ENCODE results near the gene DHX57.

Gene DHX57

DNA sequence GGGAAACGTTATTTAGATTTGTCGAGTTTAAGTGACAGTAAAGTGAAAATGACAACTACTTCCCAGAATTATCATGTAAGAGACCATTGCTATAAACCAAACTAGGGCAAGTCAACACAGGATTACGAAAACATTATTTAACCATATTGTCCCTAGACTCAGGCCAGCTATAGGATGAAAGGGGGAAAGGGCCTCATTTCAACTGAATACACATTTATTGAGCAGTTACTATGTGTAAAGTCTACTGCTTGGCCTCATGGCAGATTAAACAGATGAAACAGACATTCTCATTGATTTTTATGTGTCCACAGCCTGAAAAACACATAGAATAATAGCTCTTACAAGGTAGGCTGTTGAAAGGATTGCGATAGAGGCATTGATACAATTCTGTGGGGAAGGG, 46.7 kb upstream of the DHX57 start:
- TF ChIP-seq, protein P1, sequence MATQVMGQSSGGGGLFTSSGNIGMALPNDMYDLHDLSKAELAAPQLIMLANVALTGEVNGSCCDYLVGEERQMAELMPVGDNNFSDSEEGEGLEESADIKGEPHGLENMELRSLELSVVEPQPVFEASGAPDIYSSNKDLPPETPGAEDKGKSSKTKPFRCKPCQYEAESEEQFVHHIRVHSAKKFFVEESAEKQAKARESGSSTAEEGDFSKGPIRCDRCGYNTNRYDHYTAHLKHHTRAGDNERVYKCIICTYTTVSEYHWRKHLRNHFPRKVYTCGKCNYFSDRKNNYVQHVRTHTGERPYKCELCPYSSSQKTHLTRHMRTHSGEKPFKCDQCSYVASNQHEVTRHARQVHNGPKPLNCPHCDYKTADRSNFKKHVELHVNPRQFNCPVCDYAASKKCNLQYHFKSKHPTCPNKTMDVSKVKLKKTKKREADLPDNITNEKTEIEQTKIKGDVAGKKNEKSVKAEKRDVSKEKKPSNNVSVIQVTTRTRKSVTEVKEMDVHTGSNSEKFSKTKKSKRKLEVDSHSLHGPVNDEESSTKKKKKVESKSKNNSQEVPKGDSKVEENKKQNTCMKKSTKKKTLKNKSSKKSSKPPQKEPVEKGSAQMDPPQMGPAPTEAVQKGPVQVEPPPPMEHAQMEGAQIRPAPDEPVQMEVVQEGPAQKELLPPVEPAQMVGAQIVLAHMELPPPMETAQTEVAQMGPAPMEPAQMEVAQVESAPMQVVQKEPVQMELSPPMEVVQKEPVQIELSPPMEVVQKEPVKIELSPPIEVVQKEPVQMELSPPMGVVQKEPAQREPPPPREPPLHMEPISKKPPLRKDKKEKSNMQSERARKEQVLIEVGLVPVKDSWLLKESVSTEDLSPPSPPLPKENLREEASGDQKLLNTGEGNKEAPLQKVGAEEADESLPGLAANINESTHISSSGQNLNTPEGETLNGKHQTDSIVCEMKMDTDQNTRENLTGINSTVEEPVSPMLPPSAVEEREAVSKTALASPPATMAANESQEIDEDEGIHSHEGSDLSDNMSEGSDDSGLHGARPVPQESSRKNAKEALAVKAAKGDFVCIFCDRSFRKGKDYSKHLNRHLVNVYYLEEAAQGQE (IDR thresholded peaks at IDR 0.05; ENCODE audit: insufficient replicate concordance, low read depth): no peak
- no peak for TF ChIP-seq SPI1 (IDR thresholded peaks at IDR 0.05; ENCODE audit: borderline replicate concordance, low read depth)
- no peak for DNase-seq (ENCODE audit: low read depth in 1 of 2, low spot score in 1 of 2)

DNA sequence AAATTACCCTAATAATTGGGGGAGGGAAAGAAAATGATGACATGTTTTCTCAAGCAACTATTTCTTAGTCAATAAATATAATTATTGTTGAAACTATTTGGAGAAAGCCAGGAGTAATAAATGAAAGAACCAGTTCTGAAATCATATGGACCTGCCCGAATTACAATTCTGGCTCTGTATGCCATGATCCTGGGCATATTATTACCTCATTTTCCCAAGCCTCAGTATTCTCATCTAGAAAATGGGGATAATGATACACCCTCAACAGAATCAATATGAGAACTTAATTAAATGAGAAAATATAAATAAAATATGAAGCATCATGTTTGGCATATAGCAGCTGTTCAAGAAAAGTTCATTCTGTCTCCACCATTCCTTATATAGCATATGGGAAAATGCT, 36.9 kb upstream of the DHX57 start:
- no peaks in the 10 kb centered on the region for H3K27me3 ChIP-seq (ENCODE audit: insufficient read depth, poor library complexity, severe bottlenecking)
- H3K27ac ChIP-seq (replicated peaks): no peak overlapping the region
- TF ChIP-seq POLR2AphosphoS5 (IDR thresholded peaks at IDR 0.05; ENCODE audit: low read depth) (no peak), GABPA (IDR thresholded peaks at IDR 0.05; ENCODE audit: low read depth) (no peak)
- TF ChIP-seq, protein P2, sequence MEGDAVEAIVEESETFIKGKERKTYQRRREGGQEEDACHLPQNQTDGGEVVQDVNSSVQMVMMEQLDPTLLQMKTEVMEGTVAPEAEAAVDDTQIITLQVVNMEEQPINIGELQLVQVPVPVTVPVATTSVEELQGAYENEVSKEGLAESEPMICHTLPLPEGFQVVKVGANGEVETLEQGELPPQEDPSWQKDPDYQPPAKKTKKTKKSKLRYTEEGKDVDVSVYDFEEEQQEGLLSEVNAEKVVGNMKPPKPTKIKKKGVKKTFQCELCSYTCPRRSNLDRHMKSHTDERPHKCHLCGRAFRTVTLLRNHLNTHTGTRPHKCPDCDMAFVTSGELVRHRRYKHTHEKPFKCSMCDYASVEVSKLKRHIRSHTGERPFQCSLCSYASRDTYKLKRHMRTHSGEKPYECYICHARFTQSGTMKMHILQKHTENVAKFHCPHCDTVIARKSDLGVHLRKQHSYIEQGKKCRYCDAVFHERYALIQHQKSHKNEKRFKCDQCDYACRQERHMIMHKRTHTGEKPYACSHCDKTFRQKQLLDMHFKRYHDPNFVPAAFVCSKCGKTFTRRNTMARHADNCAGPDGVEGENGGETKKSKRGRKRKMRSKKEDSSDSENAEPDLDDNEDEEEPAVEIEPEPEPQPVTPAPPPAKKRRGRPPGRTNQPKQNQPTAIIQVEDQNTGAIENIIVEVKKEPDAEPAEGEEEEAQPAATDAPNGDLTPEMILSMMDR (IDR thresholded peaks at IDR 0.05; ENCODE audit: insufficient read depth, low read length): no peak
- no peak for DNase-seq (ENCODE audit: low read depth in 1 of 2, low spot score in 1 of 2)
- H3K4me3 ChIP-seq (replicated peaks; ENCODE audit: insufficient read depth, low read length): no peak overlapping the region

More for the DNA sequence above, 46.7 kb upstream of the DHX57 start:
- no peak overlapping the region for H3K27ac ChIP-seq (replicated peaks)
- no peak overlapping the region for H3K4me3 ChIP-seq (replicated peaks; ENCODE audit: insufficient read depth, low read length)
- no peaks in the 10 kb centered on the region for H3K27me3 ChIP-seq (ENCODE audit: insufficient read depth, poor library complexity, severe bottlenecking)

DNA sequence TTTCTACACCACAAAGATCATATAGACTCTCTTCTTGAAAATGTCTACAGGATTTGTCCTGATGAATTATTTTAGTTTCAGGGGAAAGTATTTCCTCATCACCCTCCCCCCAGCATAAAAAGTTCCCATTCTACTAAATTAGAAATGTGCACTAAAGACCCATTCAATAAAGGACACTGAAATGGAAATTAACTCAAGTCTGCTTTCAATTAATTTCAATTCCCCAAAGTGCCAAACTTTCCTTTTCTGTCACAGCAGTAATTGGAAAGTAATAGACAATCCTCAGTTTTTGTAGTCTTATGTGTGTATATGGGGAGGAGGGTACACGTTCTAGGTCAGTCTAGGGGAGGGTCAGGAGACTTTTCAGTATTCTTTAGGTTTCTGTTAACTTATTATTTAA, 35.5 kb upstream of the DHX57 start:
- TF ChIP-seq SPI1 (IDR thresholded peaks at IDR 0.05; ENCODE audit: borderline replicate concordance, low read depth) (no peak), POLR2AphosphoS5 (IDR thresholded peaks at IDR 0.05; ENCODE audit: low read depth) (no peak), GABPA (IDR thresholded peaks at IDR 0.05; ENCODE audit: low read depth) (no peak)
- TF ChIP-seq, protein P1 (IDR thresholded peaks at IDR 0.05; ENCODE audit: insufficient replicate concordance, low read depth): no peak
- TF ChIP-seq, protein P2 (IDR thresholded peaks at IDR 0.05; ENCODE audit: insufficient read depth, low read length): no peak
- Histone ChIP-seq H3K4me3 (replicated peaks; ENCODE audit: insufficient read depth, low read length) (no peak overlapping the region), H3K27ac (replicated peaks) (no peak overlapping the region), H3K27me3 (ENCODE audit: insufficient read depth, poor library complexity, severe bottlenecking) (no peaks in the 10 kb centered on the region)
- no peak for DNase-seq (ENCODE audit: low read depth in 1 of 2, low spot score in 1 of 2)

DNA sequence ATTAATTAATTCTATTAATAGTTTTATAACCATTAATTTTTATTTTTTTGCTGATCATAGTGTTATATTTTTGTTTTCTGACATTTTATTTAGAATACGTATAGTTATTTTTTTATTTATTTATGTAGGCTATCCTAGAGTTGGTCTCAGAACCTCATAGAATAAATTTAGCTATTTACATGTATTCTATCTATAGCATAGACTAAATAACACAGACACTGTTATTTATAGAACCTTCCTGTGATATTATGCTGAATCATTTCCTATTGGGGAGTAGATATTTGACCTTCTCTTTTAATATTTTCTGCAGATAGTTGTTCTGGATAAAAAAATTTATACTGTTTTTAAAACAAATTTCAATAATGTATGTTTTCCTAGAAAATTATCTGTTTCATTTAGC, 34.1 kb upstream of the DHX57 start:
- TF ChIP-seq POLR2AphosphoS5 (IDR thresholded peaks at IDR 0.05; ENCODE audit: low read depth): no peak
- TF ChIP-seq, protein P1 (IDR thresholded peaks at IDR 0.05; ENCODE audit: insufficient replicate concordance, low read depth): no peak
- TF ChIP-seq, protein P2 (IDR thresholded peaks at IDR 0.05; ENCODE audit: insufficient read depth, low read length): no peak
- TF ChIP-seq GABPA (IDR thresholded peaks at IDR 0.05; ENCODE audit: low read depth): no peak
- no peak for TF ChIP-seq SPI1 (IDR thresholded peaks at IDR 0.05; ENCODE audit: borderline replicate concordance, low read depth)
- Histone ChIP-seq H3K27ac (replicated peaks) (no peak overlapping the region), H3K27me3 (ENCODE audit: insufficient read depth, poor library complexity, severe bottlenecking) (no peaks in the 10 kb centered on the region), H3K4me3 (replicated peaks; ENCODE audit: insufficient read depth, low read length) (no peak overlapping the region)
- no peak for DNase-seq (ENCODE audit: low read depth in 1 of 2, low spot score in 1 of 2)

All from HL-60 (cell line).